Measurements from ENCODE around the gene FBL.
A peak's percentile ranks its signal among the peaks of the same experiment; 100 is the strongest.
"Not testable (repeated sequence)": the region's sequence is repeated elsewhere in the genome, so short reads cannot be mapped to it uniquely, and the experiment has no call there.

Gene FBL

GRCh38 chr19:39824143-39825092 is 21.8 kb downstream of the FBL start:
- peak; percentile 77 for DNase-seq

GRCh38 chr19:39823686-39824085 is 22.5 kb downstream of the FBL start:
- no peak for DNase-seq

- no peak for DNase-seq
Observed at GRCh38 chr19:39820696-39821095, 25.5 kb downstream of the FBL start.

- DNase-seq, result no peak
Observed at GRCh38 chr19:39819786-39820185, 26.4 kb downstream of the FBL start.

GRCh38 chr19:39818626-39819097 is 27.5 kb downstream of the FBL start:
- DNase-seq, result no peak

GRCh38 chr19:39817888-39818561 is 28.2 kb downstream of the FBL start:
- no peak for DNase-seq

- no peak for DNase-seq
Observed at GRCh38 chr19:39816287-39817048, 29.7 kb downstream of the FBL start.

GRCh38 chr19:39814595-39814994 is 31.6 kb downstream of the FBL start:
- DNase-seq, result no peak

- not testable (repeated sequence) for DNase-seq
Observed at GRCh38 chr19:39814111-39814510, 32.1 kb downstream of the FBL start.

- DNase-seq, result no peak
Observed at GRCh38 chr19:39813264-39813993, 32.8 kb downstream of the FBL start.

- no peak for DNase-seq
Observed at GRCh38 chr19:39811064-39811463, 35.1 kb downstream of the FBL start.

GRCh38 chr19:39810424-39810823 is 35.8 kb downstream of the FBL start:
- DNase-seq, result no peak

GRCh38 chr19:39809368-39809767 is 36.8 kb downstream of the FBL start:
- no peak for DNase-seq

- DNase-seq, result not testable (repeated sequence)
Observed at GRCh38 chr19:39808688-39809087, 37.5 kb downstream of the FBL start.

GRCh38 chr19:39807846-39808364 is 38.3 kb downstream of the FBL start:
- DNase-seq, result no peak

GRCh38 chr19:39805104-39805503 is 41.1 kb downstream of the FBL start:
- no peak for DNase-seq

- no peak for DNase-seq
Observed at GRCh38 chr19:39802958-39803357, 43.2 kb downstream of the FBL start.

- DNase-seq, result no peak
Observed at GRCh38 chr19:39797083-39797482, 49.1 kb downstream of the FBL start.

GRCh38 chr19:39796000-39796498 is 50.1 kb downstream of the FBL start:
- DNase-seq, result no peak

GRCh38 chr19:39795001-39795400 is 51.2 kb downstream of the FBL start:
- no peak for DNase-seq

- peak; percentile 22 for DNase-seq
Observed at GRCh38 chr19:39792999-39793546, 53.1 kb downstream of the FBL start.

- DNase-seq, result no peak
Observed at GRCh38 chr19:39788244-39788643, 57.9 kb downstream of the FBL start.
